Femur (tissue), 1 donor: ENCODE results near the gene AGPAT1.
"Not testable (repeated sequence)": the region's sequence is repeated elsewhere in the genome, so short reads cannot be mapped to it uniquely, and the experiment has no call there.

Source experiments
- DNase-seq: peaks from one replicate; pipeline ENCODE4 v3.0.0-alpha.2; 2017

AGPAT1 gene

GRCh38 chr6:32146687-32147086 is 29.2 kb downstream of the AGPAT1 start:
- DNase-seq: no peak

- no peak for DNase-seq
Observed at GRCh38 chr6:32146287-32146686, 29.6 kb downstream of the AGPAT1 start.

GRCh38 chr6:32144238-32144637 is 31.6 kb downstream of the AGPAT1 start:
- DNase-seq: not testable (repeated sequence)

- DNase-seq: no peak
Observed at GRCh38 chr6:32140420-32141046, 35.4 kb downstream of the AGPAT1 start.

- DNase-seq: no peak
Observed at GRCh38 chr6:32139590-32139989, 36.3 kb downstream of the AGPAT1 start.

- DNase-seq: no peak
Observed at GRCh38 chr6:32137454-32137853, 38.4 kb downstream of the AGPAT1 start.

GRCh38 chr6:32133786-32134185 is 42.1 kb downstream of the AGPAT1 start:
- DNase-seq: no peak

- DNase-seq: no peak
Observed at GRCh38 chr6:32132110-32132509, 43.8 kb downstream of the AGPAT1 start.

- DNase-seq: no peak
Observed at GRCh38 chr6:32131439-32131948, 44.4 kb downstream of the AGPAT1 start.

- DNase-seq: peak; percentile 38
Observed at GRCh38 chr6:32129297-32130088, 46.4 kb downstream of the AGPAT1 start.

GRCh38 chr6:32128751-32129296 is 47.1 kb downstream of the AGPAT1 start:
- peak; percentile 29 for DNase-seq

- peak; percentile 99 for DNase-seq
Observed at GRCh38 chr6:32127717-32128592, 47.9 kb downstream of the AGPAT1 start, which contains the start of gene ATF6B. TSS of gene ATF6B (minus strand) at chr6:32128246. CDS start at chr6:32128207, 39 bp downstream.

GRCh38 chr6:32127409-32127716 is 48.5 kb downstream of the AGPAT1 start:
- DNase-seq: no peak

GRCh38 chr6:32126880-32127279 is 49.0 kb downstream of the AGPAT1 start:
- no peak for DNase-seq

GRCh38 chr6:32123681-32124080 is 52.2 kb downstream of the AGPAT1 start:
- no peak for DNase-seq

- DNase-seq: no peak
Observed at GRCh38 chr6:32120573-32121059, 55.3 kb downstream of the AGPAT1 start.

GRCh38 chr6:32118782-32119628 is 56.9 kb downstream of the AGPAT1 start:
- DNase-seq: peak; percentile 92
